ENCODE results near the gene PRSS58.

- TF ChIP-seq CTCF (IDR thresholded peaks at IDR 0.05 in 8 of 11, conservative IDR thresholded peaks at IDR 0.05 in 3 of 11) (no peak), POLR2AphosphoS5 (IDR thresholded peaks at IDR 0.05) (no peak)
Observed at GRCh38 chr7:142298009-142298408, 40.2 kb upstream of the PRSS58 start.
